Bone marrow (tissue), 2 donors: ENCODE results near the gene PPP4R4.
"Not testable (repeated sequence)": the region's sequence is repeated elsewhere in the genome, so short reads cannot be mapped to it uniquely, and the experiment has no call there.

ENCODE experiments used
- DNase-seq, 2 donors: peaks; one replicate each; lab custom pipeline; 2025; lab: John Stamatoyannopoulos, UW

PPP4R4 gene

DNA sequence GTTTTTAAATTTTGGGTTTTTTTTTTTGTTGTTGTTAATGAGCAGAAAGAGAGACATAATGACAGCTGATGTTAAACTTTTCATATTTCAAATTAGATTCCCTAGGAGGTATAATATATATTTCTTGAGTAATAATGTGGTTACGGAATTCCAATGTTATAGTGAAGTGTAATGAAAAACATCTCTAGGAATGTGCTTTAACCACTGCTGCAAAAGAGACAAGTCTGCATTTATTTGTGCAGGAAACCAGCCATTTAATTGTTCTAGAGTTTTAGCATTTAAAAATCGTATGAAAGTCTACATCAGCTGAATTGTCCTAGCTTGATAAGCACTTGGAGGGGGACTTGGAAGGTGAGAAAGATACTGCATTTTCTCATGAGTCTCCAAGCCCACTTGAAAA, 104.6 kb downstream of the PPP4R4 start:
- DNase-seq, result no peak

GRCh38 chr14:94282991-94283723, 109.0 kb downstream of the PPP4R4 start:
- no peak for DNase-seq

- DNase-seq, result no peak
These were observed 110.1 kb downstream of the PPP4R4 start for GRCh38 chr14:94284221-94284620.

DNA sequence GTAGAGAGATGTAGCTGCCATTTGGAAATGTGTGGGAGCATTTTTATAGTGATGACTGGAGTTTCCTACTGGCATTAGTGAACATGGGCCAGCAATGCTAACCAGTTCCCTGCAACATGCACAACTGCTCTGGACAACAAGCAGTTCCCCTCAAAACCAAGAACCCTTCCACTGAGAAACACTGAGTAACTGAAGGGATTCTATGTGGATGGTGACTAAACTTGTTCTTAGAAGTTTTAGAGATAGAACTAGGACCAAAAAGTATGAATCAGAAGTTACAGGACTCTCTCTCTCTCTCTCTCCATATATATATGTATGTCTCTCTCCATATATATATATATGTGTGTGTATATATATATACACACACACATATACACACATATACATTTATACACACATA, 111.0 kb downstream of the PPP4R4 start:
- DNase-seq, result no peak

DNA sequence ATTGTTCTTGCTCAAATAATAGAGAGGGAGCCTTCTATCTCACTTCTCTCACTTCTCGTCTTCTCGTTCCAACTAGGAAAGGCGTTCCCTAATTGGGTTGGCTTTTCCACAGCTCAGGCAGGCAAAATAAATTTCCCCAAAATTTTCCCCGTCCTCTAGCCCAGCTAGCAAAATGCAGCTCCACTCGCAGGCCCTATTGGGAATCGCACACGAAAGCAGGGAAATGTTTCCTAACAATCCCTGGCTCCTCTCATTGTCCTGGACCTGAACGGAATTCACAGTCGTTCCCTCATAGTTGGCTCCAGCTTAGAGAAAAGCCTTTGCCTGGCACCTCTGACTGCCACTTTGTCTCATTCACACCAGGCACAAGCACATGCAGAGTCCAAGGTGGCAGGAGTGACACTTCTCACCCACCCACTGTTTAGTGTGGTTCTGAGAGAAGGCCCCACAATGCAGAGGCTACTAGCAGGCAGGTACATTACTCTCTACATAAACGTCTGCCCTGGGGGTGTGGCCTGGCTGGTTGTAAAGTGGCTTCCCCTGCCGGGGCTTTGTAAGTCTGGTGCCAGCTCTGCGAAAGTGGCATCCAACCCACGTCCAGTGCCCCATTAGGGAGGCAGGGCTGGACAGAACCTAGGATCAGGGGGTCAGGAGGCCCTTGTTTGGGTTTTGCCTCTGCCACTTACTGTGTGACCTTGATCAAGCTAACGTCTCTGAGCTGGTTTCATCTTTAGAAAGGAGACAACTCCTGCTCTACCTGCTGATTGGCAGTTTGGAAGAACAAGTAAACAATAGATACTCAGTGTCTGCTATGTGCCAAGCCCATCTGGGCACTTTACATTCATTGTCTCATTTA, 114.7 kb downstream of the PPP4R4 start:
- DNase-seq, result no peak

GRCh38 chr14:94290197-94290596, 116.1 kb downstream of the PPP4R4 start:
- no peak for DNase-seq

GRCh38 chr14:94291159-94291905, 117.2 kb downstream of the PPP4R4 start:
- DNase-seq, result no peak

DNA sequence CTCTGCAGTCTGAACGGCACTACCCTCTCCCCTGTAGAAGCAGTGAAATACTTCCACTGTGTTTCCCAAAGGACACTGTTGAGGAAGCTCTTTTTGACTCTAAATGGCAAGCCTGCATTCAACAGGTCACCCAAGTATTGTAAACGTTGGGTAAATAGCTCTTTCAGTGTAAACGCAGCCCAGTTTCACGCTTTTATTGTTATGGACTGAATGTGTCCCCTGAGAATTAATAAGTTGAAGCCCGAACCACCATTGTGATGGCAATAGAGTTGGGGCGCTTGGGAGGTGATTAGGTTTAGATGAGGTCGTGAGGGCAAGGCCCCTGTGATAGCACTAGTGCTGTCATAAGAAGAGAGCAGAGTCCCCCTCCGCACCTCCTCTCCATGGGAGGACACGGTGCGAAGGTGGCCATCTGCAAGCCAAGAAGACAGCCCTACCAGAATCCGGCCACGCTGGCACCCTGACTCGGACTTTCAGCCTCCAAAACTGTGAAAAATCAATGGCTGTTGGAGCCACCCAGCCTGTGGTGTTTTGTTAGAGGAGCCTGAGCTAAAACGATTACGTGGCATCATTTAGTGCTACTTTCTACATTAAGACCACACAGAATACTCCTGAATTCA, 117.9 kb downstream of the PPP4R4 start:
- no peak for DNase-seq

DNA sequence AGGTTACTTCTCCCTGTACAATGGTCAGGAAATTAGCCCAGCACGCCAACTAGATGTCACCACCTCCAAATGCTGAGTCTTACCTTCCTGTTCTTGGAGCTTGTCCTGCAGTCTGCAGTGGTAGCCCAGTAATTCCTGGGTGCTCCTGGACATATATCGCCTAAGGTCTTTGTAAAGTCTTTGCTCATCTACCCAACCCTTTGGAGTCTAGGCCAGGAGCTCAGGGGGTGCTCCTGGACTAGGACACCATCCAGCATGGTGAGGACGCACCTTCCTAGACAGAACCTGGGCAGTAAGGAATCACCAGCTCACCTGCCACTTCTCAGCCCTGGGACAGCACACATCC, 118.4 kb downstream of the PPP4R4 start:
- DNase-seq, result no peak

DNA sequence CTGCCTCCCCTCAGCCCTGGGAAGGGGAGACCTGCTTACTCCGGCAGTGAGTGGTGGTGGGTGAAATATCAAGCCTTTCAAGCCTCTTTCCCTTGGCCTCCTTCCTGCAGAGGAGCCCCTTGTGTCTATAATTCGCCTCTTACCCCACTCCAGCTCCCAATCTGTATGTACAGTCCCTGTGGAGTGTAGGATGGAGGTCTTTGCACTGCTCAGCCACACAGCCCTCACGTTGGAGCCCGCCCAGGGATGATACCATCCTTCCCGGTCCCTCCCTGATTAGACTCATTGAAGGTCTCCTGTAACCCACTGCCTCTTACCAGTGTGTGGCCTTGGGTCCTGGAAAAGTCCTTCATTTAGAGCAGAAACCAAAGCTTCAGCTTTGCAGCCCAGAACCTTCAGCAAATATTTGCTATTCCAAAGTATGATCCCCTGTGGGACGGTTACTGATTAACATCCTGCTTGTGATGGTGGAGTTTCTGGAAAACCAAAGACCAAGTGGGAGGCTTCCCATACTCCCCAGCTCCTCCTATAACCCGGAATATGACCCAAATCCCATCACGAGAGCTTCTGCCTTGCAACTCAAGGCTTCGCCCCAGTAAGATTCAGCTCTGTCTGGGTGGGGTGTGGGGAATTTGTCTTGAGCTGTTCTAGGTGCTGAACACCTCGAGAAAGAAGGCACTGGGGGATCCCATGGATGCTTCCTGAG, 118.9 kb downstream of the PPP4R4 start, which contains the start of gene SERPINA10:
TSS of gene SERPINA10 (minus strand) at position 397 of the 706 bp plus-strand sequence. CDS start 2,675 bp downstream, outside the sequence.
- DNase-seq, result no peak

GRCh38 chr14:94293578-94293924, 119.4 kb downstream of the PPP4R4 start:
- no peak for DNase-seq

DNA sequence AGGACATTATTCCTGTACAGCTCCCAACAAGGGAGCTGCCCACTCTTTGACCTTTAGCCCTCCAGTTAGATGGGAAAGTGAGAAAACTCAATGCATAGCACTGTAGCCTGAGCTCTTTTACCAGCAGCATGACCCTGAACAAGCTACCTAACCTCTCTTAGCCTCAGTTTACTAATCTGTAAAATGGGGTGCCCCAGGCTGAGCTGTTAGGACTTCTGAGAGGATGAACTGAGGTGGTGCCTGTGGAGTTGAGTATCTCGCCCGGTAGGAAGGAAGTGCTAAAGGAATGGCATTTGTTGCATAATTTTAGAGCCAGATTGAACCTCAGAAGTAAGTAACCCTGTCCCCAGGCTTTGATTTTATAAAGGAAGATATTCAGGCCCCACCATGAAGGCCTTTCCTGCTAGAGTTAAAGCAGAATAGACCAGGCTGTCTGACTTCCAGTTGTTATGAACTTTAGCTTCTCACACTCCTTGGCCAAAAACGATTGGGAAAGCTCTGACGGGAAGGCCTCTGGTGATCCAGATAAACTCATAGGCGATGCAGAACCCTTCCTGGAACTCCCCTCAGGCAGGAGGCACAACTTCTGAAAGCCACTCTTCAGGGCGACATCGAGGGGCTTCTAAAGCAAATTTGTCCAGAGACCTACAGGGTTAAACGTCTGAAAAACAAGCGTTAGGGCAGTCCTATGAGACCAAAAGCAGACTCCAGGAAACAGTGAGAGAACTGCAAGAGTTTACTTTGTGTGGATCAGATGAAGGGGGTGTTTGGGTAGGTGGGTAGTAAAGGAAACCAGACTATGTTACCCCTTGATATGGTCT, 121.4 kb downstream of the PPP4R4 start:
- no peak for DNase-seq

DNA sequence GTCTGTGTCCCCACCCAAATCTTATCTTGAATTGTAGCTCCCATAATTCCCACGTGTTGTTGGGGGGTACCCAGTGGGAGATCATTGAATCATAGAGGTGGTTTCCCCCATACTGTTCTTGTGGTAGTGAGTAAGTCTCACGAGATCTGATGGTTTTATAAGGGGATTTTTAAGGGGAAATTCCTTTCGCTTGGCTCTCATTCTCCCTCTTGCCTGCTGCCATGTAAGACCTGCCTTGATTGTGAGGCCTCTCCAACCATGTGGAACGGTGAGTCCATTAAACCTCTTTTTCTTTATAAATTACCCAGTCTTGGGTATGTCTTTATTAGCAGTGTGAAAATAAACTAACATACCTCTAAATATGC, 122.0 kb downstream of the PPP4R4 start:
- DNase-seq, result not testable (repeated sequence)

GRCh38 chr14:94298130-94298529, 124.0 kb downstream of the PPP4R4 start:
- DNase-seq, result no peak

GRCh38 chr14:94303111-94303510, 129.0 kb downstream of the PPP4R4 start:
- no peak for DNase-seq

- no peak for DNase-seq
These were observed 130.1 kb downstream of the PPP4R4 start for GRCh38 chr14:94304243-94304642.

GRCh38 chr14:94305620-94306019, 131.5 kb downstream of the PPP4R4 start:
- DNase-seq, result no peak

- DNase-seq, result no peak
These were observed 132.2 kb downstream of the PPP4R4 start for GRCh38 chr14:94306047-94306978.

GRCh38 chr14:94307410-94307992, 133.4 kb downstream of the PPP4R4 start:
- DNase-seq, result no peak
